ENCODE data around the gene ZNF638.

Gene ZNF638

DNA sequence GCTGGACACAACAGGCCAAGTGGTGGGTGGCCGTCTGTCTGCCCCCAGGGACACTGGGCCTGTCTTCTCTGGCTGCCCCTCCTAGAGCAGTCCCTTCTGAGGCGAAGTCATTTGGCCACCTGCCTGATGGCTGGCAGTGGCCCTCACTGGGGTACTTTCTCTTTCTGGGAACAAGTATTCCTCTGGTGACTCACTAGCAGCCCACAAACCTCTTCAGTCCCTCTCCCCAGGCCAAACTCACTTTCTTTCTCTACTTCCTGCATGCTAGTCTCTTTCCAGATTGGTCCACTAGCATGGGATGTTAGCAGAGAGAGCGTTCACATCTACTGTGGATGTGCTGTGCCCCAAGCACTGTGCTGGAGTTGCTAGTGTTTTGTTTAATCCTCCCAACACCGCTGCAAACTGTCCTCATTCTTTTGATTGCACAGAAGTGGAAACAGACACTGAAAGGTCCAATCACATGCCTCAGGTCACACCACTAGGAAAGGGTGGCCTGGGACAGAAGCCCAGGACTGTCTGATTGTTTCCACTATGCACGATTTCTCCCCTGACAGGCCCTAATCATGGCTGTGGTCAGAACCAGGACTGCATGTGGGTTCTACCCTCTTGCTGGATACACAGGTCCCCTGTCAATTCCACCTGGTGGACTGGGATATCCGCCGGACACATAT lies 127.0 kb downstream of the ZNF638 start:
- H3K4me2 ChIP-seq (ENCODE audit: low read depth, low read length, poor library complexity, severe bottlenecking): no peak overlapping the region
- H3K9ac ChIP-seq (ENCODE audit: low read length): no peak overlapping the region
- H3K27me3 ChIP-seq (ENCODE audit: low read length): no peaks in the 10 kb centered on the region
- no peaks in the 10 kb centered on the region for H3F3A ChIP-seq (ENCODE audit: insufficient read depth)
- no peaks in the 10 kb centered on the region for H3K79me2 ChIP-seq (ENCODE audit: insufficient read depth, low read length)
- TF ChIP-seq, protein P1, sequence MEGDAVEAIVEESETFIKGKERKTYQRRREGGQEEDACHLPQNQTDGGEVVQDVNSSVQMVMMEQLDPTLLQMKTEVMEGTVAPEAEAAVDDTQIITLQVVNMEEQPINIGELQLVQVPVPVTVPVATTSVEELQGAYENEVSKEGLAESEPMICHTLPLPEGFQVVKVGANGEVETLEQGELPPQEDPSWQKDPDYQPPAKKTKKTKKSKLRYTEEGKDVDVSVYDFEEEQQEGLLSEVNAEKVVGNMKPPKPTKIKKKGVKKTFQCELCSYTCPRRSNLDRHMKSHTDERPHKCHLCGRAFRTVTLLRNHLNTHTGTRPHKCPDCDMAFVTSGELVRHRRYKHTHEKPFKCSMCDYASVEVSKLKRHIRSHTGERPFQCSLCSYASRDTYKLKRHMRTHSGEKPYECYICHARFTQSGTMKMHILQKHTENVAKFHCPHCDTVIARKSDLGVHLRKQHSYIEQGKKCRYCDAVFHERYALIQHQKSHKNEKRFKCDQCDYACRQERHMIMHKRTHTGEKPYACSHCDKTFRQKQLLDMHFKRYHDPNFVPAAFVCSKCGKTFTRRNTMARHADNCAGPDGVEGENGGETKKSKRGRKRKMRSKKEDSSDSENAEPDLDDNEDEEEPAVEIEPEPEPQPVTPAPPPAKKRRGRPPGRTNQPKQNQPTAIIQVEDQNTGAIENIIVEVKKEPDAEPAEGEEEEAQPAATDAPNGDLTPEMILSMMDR (IDR thresholded peaks at IDR 0.05; ENCODE audit: insufficient read depth, low read length, poor library complexity, severe bottlenecking): no peak
- TF ChIP-seq EZH2phosphoT487 (conservative IDR thresholded peaks at IDR 0.05; ENCODE audit: low read length): no peak
- H3K9me3 ChIP-seq (ENCODE audit: insufficient read depth, low read length): peaks cover 15% of the 10 kb centered on the region; the same call in 1 of the 2 replicates
- H3K27ac ChIP-seq (ENCODE audit: low read depth, low read length): no peak overlapping the region
- no peaks in the 10 kb centered on the region for H4K20me1 ChIP-seq (ENCODE audit: low read depth, low read length)
- no peak overlapping the region for H2AFZ ChIP-seq (ENCODE audit: low read depth, low read length, severe bottlenecking)
- no peaks in the 10 kb centered on the region for H3K9me2 ChIP-seq (replicated peaks; ENCODE audit: insufficient read depth, low read length)
- no peaks in the 10 kb centered on the region for H3K36me3 ChIP-seq (ENCODE audit: low read length)
- no peak overlapping the region for H3K4me3 ChIP-seq (ENCODE audit: insufficient read depth, low read length, poor library complexity, severe bottlenecking)

DNA sequence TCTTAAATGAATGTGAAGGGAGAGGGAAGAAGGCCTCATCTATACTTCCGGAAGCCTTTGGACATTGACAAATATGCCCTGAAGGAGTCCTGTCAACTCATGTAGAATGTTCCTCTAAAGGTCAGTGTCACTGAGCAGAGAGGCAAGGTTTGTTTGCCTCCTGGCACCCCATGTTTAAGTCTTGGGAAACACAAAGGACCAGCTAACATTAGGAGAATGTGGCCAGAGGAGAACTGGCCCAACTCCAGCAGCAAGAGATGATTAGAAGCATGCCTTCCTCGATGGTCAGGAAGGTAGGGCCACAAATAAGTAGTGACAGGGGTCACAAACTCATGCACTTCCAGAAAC lies 127.5 kb downstream of the ZNF638 start:
- Histone ChIP-seq H4K20me1 (ENCODE audit: low read depth, low read length) (no peaks in the 10 kb centered on the region), H3K27me3 (ENCODE audit: low read length) (no peaks in the 10 kb centered on the region)

DNA sequence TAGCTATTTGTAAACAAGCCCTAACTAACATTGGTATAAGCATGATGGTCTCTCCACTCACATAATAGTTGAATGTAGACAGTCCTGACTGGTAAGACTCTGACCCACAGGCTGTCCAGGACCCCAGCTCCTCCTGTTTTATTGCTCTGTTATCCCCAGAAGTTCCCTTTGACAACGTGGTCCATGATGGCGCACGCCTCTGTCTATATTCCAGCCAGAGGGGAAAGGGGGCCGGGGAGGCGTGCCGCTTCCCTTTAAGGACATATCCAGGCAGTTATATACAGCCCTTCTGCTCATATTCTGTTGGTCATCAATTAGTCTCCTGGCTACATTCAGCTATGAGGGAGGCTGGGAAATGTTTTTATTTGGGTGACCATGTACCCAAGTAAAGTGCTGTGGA lies 128.5 kb downstream of the ZNF638 start:
- no peak overlapping the region for H3K4me2 ChIP-seq (ENCODE audit: low read depth, low read length, poor library complexity, severe bottlenecking)
- no peak overlapping the region for H2AFZ ChIP-seq (ENCODE audit: low read depth, low read length, severe bottlenecking)
- H3K27ac ChIP-seq (ENCODE audit: low read depth, low read length): no peak overlapping the region
- no peak overlapping the region for H3K4me3 ChIP-seq (ENCODE audit: insufficient read depth, low read length, poor library complexity, severe bottlenecking)
- no peak overlapping the region for H3K9ac ChIP-seq (ENCODE audit: low read length)
- H3K9me3 ChIP-seq (ENCODE audit: insufficient read depth, low read length): peaks cover 15% of the 10 kb centered on the region; the same call in 1 of the 2 replicates
- H3K27me3 ChIP-seq (ENCODE audit: low read length): no peaks in the 10 kb centered on the region
- H3F3A ChIP-seq (ENCODE audit: insufficient read depth): no peaks in the 10 kb centered on the region
- TF ChIP-seq, protein P1 (IDR thresholded peaks at IDR 0.05; ENCODE audit: insufficient read depth, low read length, poor library complexity, severe bottlenecking): no peak
- TF ChIP-seq EZH2phosphoT487 (conservative IDR thresholded peaks at IDR 0.05; ENCODE audit: low read length): no peak
- H3K36me3 ChIP-seq (ENCODE audit: low read length): no peaks in the 10 kb centered on the region
- H3K79me2 ChIP-seq (ENCODE audit: insufficient read depth, low read length): no peaks in the 10 kb centered on the region
- H4K20me1 ChIP-seq (ENCODE audit: low read depth, low read length): no peaks in the 10 kb centered on the region
- no peaks in the 10 kb centered on the region for H3K9me2 ChIP-seq (replicated peaks; ENCODE audit: insufficient read depth, low read length)

More for the DNA sequence above, 127.5 kb downstream of the ZNF638 start:
- Histone ChIP-seq H3K9me3 (ENCODE audit: insufficient read depth, low read length) (peaks cover 15% of the 10 kb centered on the region; the same call in 1 of the 2 replicates), H3K79me2 (ENCODE audit: insufficient read depth, low read length) (no peaks in the 10 kb centered on the region), H3K9ac (ENCODE audit: low read length) (no peak overlapping the region), H3K4me2 (ENCODE audit: low read depth, low read length, poor library complexity, severe bottlenecking) (no peak overlapping the region), H3K27ac (ENCODE audit: low read depth, low read length) (no peak overlapping the region), H3K9me2 (replicated peaks; ENCODE audit: insufficient read depth, low read length) (no peaks in the 10 kb centered on the region), H3K36me3 (ENCODE audit: low read length) (no peaks in the 10 kb centered on the region), H3K4me3 (ENCODE audit: insufficient read depth, low read length, poor library complexity, severe bottlenecking) (no peak overlapping the region), H3F3A (ENCODE audit: insufficient read depth) (no peaks in the 10 kb centered on the region), H2AFZ (ENCODE audit: low read depth, low read length, severe bottlenecking) (no peak overlapping the region)
- TF ChIP-seq, protein P1 (IDR thresholded peaks at IDR 0.05; ENCODE audit: insufficient read depth, low read length, poor library complexity, severe bottlenecking): no peak
- TF ChIP-seq EZH2phosphoT487 (conservative IDR thresholded peaks at IDR 0.05; ENCODE audit: low read length): no peak
